ENCODE results near the gene HOOK2.

Gene HOOK2

GRCh38 chr19:12779162-12779993 is 4.0 kb upstream of the HOOK2 start:
- TF ChIP-seq, protein P1, sequence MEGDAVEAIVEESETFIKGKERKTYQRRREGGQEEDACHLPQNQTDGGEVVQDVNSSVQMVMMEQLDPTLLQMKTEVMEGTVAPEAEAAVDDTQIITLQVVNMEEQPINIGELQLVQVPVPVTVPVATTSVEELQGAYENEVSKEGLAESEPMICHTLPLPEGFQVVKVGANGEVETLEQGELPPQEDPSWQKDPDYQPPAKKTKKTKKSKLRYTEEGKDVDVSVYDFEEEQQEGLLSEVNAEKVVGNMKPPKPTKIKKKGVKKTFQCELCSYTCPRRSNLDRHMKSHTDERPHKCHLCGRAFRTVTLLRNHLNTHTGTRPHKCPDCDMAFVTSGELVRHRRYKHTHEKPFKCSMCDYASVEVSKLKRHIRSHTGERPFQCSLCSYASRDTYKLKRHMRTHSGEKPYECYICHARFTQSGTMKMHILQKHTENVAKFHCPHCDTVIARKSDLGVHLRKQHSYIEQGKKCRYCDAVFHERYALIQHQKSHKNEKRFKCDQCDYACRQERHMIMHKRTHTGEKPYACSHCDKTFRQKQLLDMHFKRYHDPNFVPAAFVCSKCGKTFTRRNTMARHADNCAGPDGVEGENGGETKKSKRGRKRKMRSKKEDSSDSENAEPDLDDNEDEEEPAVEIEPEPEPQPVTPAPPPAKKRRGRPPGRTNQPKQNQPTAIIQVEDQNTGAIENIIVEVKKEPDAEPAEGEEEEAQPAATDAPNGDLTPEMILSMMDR (IDR thresholded peaks at IDR 0.05) = no peak

- TF ChIP-seq, protein P1 (IDR thresholded peaks at IDR 0.05) = no peak
Observed at GRCh38 chr19:12778905-12779161, 3.5 kb upstream of the HOOK2 start.

DNA sequence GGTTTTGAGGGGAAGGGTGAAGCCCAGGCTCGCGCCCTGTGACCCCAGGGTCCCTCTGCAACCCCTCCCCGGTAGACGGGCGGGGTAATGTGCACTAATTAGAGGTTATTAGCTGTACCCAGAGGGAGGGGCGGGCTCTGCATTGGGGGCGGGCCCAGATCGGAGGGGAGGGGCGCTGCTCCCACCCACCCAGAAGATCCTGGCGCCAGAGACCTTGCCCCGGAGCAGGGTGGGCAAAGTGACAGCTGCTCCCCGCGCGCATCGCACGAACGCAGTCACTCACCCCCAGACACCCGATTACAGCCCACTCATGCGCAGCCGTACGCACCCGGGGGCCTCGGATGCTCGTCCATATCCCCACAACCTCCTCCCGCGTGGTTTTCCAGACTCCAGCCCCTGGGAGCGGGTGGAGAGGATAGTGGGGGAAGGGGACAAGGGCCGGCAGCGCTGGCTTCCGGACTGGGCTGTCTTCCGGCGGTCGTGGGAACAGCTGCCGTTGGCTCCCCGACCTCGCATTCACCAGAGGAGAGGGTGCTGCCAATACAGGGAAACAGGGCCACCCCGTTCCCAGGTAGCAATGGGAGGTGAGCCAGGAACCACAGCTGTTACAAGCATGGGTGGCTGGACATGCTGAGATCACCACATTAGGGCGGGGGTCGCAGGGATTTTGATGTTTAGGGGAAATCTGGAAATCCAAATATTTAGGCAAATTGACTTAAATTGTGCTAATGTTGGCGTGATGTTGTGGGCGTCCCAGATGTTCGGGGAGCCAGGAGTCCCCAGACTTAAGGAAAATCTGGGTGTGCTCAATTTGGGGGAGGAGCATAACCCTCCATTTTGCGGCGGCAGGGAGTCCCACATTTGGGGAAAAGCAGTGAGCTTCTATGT is 2.9 kb upstream of the HOOK2 start:
- TF ChIP-seq, protein P1 (IDR thresholded peaks at IDR 0.05) = no peak

DNA sequence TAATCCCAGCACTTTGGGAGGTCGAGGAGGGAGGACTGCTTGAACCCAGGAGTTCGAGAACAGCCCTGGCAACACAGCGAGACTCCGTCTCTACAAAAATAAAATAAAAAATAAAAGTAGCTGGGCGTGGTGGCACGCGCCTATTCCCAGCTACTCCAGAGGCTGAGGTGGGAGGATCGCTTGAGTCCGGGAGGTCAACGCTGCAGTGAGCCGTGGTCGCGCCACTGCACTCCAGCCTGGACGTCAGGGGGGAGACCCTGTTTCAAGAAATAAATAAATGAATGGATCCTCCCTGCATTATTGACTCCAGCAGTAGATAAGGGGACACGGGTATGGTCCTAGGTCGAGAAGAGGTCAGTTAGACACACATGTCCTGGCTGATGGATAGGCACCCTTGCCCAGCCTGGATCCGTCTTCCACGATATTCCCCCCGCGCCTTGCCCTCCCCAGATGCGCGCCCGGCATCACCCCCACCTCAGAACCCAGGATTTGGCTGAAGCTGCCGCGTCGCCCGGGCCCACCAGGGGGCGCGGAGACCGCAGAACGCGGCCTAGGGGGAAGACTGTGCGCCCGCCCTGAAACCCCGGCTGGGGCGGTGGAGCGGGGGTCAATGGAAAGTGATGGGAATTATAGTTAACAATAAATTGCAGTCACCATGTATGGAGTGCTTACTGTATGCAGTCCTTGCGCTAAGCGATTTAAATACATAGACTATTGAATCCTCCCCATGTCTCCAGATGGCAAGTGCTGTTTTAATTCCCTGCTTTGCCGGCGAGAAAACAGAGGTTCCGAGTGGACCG is 2.1 kb upstream of the HOOK2 start:
- TF ChIP-seq, protein P1 (IDR thresholded peaks at IDR 0.05) = peak; percentile 98

DNA sequence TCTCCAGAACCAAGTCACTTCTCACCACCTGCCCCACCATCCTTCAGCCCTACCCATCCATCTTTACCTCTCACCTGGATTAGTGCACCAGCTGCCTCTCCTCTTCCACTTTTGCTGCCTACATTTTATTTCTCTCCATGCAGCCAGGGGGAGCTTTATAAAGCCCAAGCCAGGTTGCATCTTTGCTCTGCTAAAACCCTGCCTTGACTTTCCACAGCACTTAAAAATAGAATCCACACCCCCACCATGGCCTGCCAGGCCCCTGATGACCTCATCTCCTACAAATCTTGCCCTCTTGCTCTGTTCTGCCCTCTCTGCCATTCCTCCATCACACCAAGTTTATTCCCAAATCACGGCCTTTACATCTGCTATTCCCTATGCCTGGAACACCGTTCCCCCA is 1.8 kb downstream of the HOOK2 start:
- TF ChIP-seq, protein P1 (IDR thresholded peaks at IDR 0.05) = peak; percentile 24; the same call in 1 of the 2 replicates

GRCh38 chr19:12772323-12772722 is 3.0 kb downstream of the HOOK2 start:
- TF ChIP-seq, protein P1 (IDR thresholded peaks at IDR 0.05) = no peak

DNA sequence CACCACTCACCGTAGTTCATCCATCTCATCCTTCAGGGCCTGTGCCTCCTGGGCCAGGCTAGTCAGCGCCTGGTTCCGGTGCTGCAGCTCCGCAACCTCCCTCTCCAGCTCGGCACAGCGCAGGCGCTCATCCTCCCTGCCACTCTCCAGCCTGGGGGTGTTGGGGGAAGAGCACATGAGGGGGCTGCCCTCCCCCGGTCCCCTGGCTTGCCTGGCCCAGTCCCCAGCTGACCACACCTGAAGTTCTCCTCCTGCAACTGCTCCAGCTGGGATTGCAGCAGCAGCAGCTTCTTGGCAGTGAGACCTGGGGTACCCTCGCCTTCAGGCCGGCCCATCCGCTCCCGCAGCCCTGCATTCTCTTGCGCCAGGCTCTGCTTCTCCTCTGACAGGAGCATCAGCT is 4.4 kb downstream of the HOOK2 start:
- TF ChIP-seq, protein P1 (IDR thresholded peaks at IDR 0.05) = no peak
